ENCODE measurements around the gene PRKCQ.

- TF ChIP-seq SP1 (IDR thresholded peaks at IDR 0.05) = no peak
- TF ChIP-seq FOXA1 (IDR thresholded peaks at IDR 0.05) = no peak
- no peak for TF ChIP-seq SUZ12 (IDR thresholded peaks at IDR 0.05)
- no peak for TF ChIP-seq NFRKB (IDR thresholded peaks at IDR 0.05)
- no peak for TF ChIP-seq L3MBTL2 (conservative IDR thresholded peaks at IDR 0.05)
- TF ChIP-seq TARDBP (IDR thresholded peaks at IDR 0.05) = no peak
These were observed 66.6 kb downstream of the PRKCQ start for GRCh38 chr10:6513476-6513875.

Measured in HEK293T (cell line).